ENCODE measurements around the gene MARCHF4. TPM values are rescaled to one million over a fixed set of nuclear protein-coding genes. Genes with fewer than 3 reads are reported as not detected.

The MARCHF4 gene
- total and polyA plus RNA-seq, 11 donors, result 0.01 to 0.56 (median 0.14) TPM; not detected in 6

DNA sequence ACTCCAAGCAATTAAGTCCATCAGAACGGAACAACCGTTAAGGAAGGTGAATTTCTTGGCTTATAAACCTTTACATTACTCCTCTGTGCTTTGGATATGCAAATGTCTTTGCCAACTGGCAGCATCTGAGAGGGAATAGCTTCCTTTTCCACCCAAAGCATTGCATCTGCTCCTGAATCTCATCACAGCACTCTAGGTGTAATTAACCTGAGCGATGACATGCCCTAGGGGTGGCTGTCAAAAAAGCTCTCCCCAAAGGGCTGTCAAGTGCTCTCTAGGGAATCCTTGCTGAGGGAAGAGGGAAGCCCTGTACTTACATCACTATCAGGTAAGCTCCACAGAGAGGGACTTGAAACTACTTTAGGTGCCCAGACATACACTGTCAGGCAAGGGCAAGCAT lies 34.5 kb upstream of the MARCHF4 start:
- TF ChIP-seq, protein P1, sequence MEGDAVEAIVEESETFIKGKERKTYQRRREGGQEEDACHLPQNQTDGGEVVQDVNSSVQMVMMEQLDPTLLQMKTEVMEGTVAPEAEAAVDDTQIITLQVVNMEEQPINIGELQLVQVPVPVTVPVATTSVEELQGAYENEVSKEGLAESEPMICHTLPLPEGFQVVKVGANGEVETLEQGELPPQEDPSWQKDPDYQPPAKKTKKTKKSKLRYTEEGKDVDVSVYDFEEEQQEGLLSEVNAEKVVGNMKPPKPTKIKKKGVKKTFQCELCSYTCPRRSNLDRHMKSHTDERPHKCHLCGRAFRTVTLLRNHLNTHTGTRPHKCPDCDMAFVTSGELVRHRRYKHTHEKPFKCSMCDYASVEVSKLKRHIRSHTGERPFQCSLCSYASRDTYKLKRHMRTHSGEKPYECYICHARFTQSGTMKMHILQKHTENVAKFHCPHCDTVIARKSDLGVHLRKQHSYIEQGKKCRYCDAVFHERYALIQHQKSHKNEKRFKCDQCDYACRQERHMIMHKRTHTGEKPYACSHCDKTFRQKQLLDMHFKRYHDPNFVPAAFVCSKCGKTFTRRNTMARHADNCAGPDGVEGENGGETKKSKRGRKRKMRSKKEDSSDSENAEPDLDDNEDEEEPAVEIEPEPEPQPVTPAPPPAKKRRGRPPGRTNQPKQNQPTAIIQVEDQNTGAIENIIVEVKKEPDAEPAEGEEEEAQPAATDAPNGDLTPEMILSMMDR (IDR thresholded peaks at IDR 0.05), result no peak
- no peak for TF ChIP-seq POLR2A (IDR thresholded peaks at IDR 0.05)
- no peak for DNase-seq
- WGBS, 4 donors, result 61 to 75% (median 70%) methylated on average over 3 of the region's 3 CpGs

DNA sequence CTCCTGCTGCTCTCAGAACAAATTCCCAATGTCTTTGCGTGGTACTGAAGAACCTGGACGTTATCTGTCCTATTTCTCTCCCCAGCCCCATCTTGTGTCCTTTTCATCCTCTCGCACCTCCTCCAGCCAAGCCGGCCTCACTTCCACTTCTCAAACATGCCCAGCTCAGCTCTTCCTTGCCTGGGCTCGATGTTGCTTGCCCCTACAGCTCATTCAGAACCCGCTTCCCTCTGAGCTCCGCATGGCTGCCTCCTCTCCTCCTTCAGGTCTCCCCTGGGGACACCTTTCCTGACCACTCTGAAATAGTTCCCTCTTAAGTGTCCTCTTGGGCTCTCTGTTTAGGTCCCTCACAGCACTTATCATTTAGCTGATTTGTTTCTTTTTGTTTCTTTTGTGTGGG lies 33.3 kb upstream of the MARCHF4 start:
- TF ChIP-seq, protein P1 (IDR thresholded peaks at IDR 0.05), result no peak
- no peak for TF ChIP-seq POLR2A (IDR thresholded peaks at IDR 0.05)
- Histone ChIP-seq H3K4me3 (no peak overlapping the region), H3K27ac (no peak overlapping the region), H3K4me1 (no peaks in the 10 kb centered on the region), H3K27me3 (peaks cover 0 to 7% (median 0%) of the 10 kb centered on the region in 9 donors), H3K36me3 (no peaks in the 10 kb centered on the region), H3K9me3 (no peaks in the 10 kb centered on the region)
- ATAC-seq (no peak), DNase-seq (no peak)
- 74 to 84% (median 83%) methylated on average over 7 of the region's 7 CpGs for WGBS, 4 donors
- intact Hi-C loops (cut with DNase I), result loop anchor here in 5 of 10 donors (10.0 kb wide), 1 partner anchor 191 kb away; no protein-coding TSS in a partner anchor

More for the DNA sequence above, 34.5 kb upstream of the MARCHF4 start:
- Histone ChIP-seq H3K36me3 (no peaks in the 10 kb centered on the region), H3K4me3 (no peak overlapping the region), H3K4me1 (no peaks in the 10 kb centered on the region), H3K27me3 (peaks cover 0 to 7% (median 0%) of the 10 kb centered on the region in 9 donors), H3K9me3 (no peaks in the 10 kb centered on the region), H3K27ac (no peak overlapping the region)
- intact Hi-C loops (cut with DNase I), result loop anchor here in 5 of 10 donors (10.0 kb wide), 1 partner anchor 192 kb away; no protein-coding TSS in a partner anchor
- no peak for ATAC-seq

DNA sequence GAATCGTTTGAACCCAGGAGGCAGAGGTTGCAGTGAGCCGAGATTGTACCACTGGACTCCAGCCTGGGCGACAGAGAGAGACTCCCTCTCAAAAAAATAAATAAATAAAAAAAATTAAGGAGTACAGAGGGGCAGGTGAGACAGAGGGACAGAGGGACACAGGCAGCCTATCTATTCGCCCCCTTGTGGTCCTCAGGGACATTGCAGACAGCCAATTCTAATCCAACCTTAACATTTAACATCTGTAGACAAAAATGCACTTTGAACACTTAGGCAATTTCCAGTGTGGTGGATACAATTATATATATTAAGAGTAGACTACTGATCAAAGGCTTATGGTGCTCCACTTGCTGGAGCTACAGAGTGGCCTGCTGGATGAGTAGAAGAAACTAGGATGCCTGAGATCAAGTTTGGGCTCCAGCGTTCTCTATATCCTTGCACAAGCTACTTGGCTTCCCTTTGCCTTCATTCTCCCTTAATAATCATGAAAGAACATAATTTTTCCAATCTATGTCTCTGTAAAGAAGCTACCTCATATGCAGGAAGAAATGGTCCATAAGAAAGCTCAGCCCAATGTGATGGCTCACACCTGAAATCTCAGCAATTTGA lies 31.8 kb upstream of the MARCHF4 start:
- peak in 2 of 5 donors; percentile 23 to 27 for DNase-seq
- WGBS, 4 donors, result 65 to 69% (median 66%) methylated on average over 5 of the region's 5 CpGs
- Histone ChIP-seq H3K4me1 (no peaks in the 10 kb centered on the region), H3K4me3 (no peak overlapping the region), H3K9me3 (no peaks in the 10 kb centered on the region), H3K27me3 (peaks cover 0 to 7% (median 0%) of the 10 kb centered on the region in 9 donors), H3K27ac (no peak overlapping the region), H3K36me3 (no peaks in the 10 kb centered on the region)
- peak in 2 of 4 donors; percentile 52 to 62 for ATAC-seq
- intact Hi-C loops (cut with DNase I), result loop anchor here in 5 of 10 donors (10.0 kb wide), 1 partner anchor 189 kb away; no protein-coding TSS in a partner anchor
- TF ChIP-seq, protein P1 (IDR thresholded peaks at IDR 0.05), result peak; percentile 72 to 85 (median 80)
- TF ChIP-seq POLR2A (IDR thresholded peaks at IDR 0.05), result no peak

DNA sequence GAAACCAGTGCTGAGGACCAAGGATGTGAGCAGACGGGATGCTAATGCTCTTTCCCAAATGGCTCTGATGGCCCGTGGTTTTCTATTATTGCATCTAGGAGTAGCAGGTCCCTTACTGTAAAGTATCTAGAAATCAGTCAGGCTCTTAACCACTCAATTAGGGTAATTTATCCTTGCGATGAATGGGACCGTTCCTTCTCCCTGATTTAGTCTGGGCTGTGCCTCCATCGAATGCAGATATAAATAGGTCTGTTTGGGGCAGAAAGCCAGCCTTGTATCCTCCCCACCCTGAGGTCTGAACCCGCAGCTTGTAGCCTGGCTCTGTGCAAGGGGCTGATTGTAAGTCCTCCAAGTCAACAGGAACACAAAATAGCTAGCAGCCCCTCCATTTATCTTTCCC lies 30.5 kb upstream of the MARCHF4 start:
- peaks cover 0 to 3% (median 0%) of the 10 kb centered on the region in 9 donors for H3K27me3 ChIP-seq
- no peaks in the 10 kb centered on the region for H3K36me3 ChIP-seq
- no peaks in the 10 kb centered on the region for H3K9me3 ChIP-seq
- H3K4me1 ChIP-seq, result no peaks in the 10 kb centered on the region
- WGBS, 4 donors, result 61 to 76% (median 64%) methylated on average over 6 of the region's 6 CpGs
- DNase-seq, result no peak
- H3K4me3 ChIP-seq, result no peak overlapping the region
- ATAC-seq, result no peak
- intact Hi-C loops (cut with DNase I), result loop anchor here in 5 of 10 donors (10.0 kb wide), 1 partner anchor 188 kb away; no protein-coding TSS in a partner anchor
- H3K27ac ChIP-seq, result no peak overlapping the region
- TF ChIP-seq POLR2A (IDR thresholded peaks at IDR 0.05), result no peak
- TF ChIP-seq, protein P1 (IDR thresholded peaks at IDR 0.05), result no peak
